IMR-90 (cell line): ENCODE data around the gene DNAJC27. TPM values are rescaled to one million over a fixed set of nuclear protein-coding genes. Genes with fewer than 3 reads are reported as not detected.
A peak's percentile ranks its signal among the peaks of the same experiment; 100 is the strongest.

Experiments
- ATAC-seq: fragments of 200-7000 bp; cut with Tn5 transposase; 2 replicates; pipeline ENCODE4 v1.9.1; 2020; ENCODE audit warnings: low read depth, mild to moderate bottlenecking, moderate library complexity
- BruUV-seq: library from RNA; stranded (reverse); fragments of 400-500 nt; replicated peaks from 2 replicates; lab custom pipeline; 2021; lab: Mats Ljungman, UMichigan
- CTCF ChIA-PET: fragments of 300-600 bp; formaldehyde crosslinking; extraction: SDS; loops from one replicate; lab custom pipeline; 2021; ENCODE audit warnings: antibody characterized with exemption; lab: Yijun Ruan, JAX
- POLR2A ChIA-PET: fragments of 300-600 bp; sonication (Branson Sonifier 250); formaldehyde crosslinking; loops from one replicate; lab custom pipeline; 2022; ENCODE audit warnings: antibody characterized with exemption; ENCODE audit not compliant: unreplicated experiment; lab: Charles Lee
- DNase-seq: peaks from one replicate; pipeline ENCODE4 v3.0.0; 2013
- H2AFZ ChIP-seq: replicated peaks from 2 replicates; pipeline ENCODE3; 2013; ENCODE audit warnings: low read length, mild to moderate bottlenecking; ENCODE audit not compliant: poor library complexity
- H2AK5ac ChIP-seq: 2 replicates; pipeline ENCODE4 v1.6.1; 2013; ENCODE audit warnings: low read depth, low read length, inconsistent platforms
- H2AK9ac ChIP-seq: replicated peaks from 2 replicates; pipeline ENCODE3; 2013; ENCODE audit warnings: mild to moderate bottlenecking, low read depth, low read length, moderate library complexity; ENCODE audit not compliant: poor library complexity
- H2BK120ac ChIP-seq: 2 replicates; pipeline ENCODE4 v1.6.1; 2013; ENCODE audit warnings: low read depth, low read length, inconsistent platforms
- H2BK15ac ChIP-seq: 3 replicates; pipeline ENCODE4 v1.6.1; 2013; ENCODE audit warnings: low read depth, low read length, inconsistent platforms
- H2BK20ac ChIP-seq: 2 replicates; pipeline ENCODE4 v1.6.1; 2013; ENCODE audit warnings: low read depth, mild to moderate bottlenecking, inconsistent platforms, low read length, moderate library complexity
- H2BK5ac ChIP-seq: 2 replicates; pipeline ENCODE4 v1.6.1; 2013; ENCODE audit warnings: mild to moderate bottlenecking, low read depth, low read length, inconsistent platforms; ENCODE audit not compliant: poor library complexity, severe bottlenecking
- H3K14ac ChIP-seq: replicated peaks from 2 replicates; pipeline ENCODE4 v1.6.1; 2013; ENCODE audit warnings: low read depth, low read length, inconsistent platforms
- H3K18ac ChIP-seq: 2 replicates; pipeline ENCODE4 v1.6.1; 2013; ENCODE audit warnings: low read depth, low read length, control low read depth
- H3K23ac ChIP-seq: 2 replicates; pipeline ENCODE4 v1.6.1; 2013; ENCODE audit warnings: low read depth, low read length, inconsistent platforms
- H3K27ac ChIP-seq: 2 replicates; pipeline ENCODE4 v1.5.1; 2013; ENCODE audit warnings: mild to moderate bottlenecking, control low read depth, low read length; ENCODE audit not compliant: insufficient read depth
- H3K27me3 ChIP-seq: 2 replicates; pipeline ENCODE4 v1.6.1; 2013; ENCODE audit warnings: low read length; ENCODE audit not compliant: control insufficient read depth, insufficient read depth
- H3K36me3 ChIP-seq: 2 replicates; pipeline ENCODE4 v1.6.1; 2013; ENCODE audit warnings: low read length, mixed read lengths; ENCODE audit not compliant: control insufficient read depth, insufficient read depth
- H3K4ac ChIP-seq: 2 replicates; pipeline ENCODE4 v1.6.1; 2013; ENCODE audit warnings: low read depth, low read length, inconsistent platforms
- H3K4me1 ChIP-seq: 2 replicates; pipeline ENCODE4 v1.6.1; 2013; ENCODE audit warnings: low read length, mixed read lengths; ENCODE audit not compliant: control insufficient read depth, insufficient read depth
- H3K4me2 ChIP-seq: 2 replicates; pipeline ENCODE4 v1.6.1; 2013; ENCODE audit warnings: low read depth, mild to moderate bottlenecking, control low read depth, low read length, moderate library complexity
- H3K4me3 ChIP-seq: 2 replicates; pipeline ENCODE4 v1.5.1; 2013; ENCODE audit warnings: low read depth, mild to moderate bottlenecking, control low read depth, low read length, moderate library complexity; ENCODE audit not compliant: insufficient read depth
- H3K56ac ChIP-seq: 2 replicates; pipeline ENCODE4 v1.6.1; 2013; ENCODE audit warnings: low read length, inconsistent platforms; ENCODE audit not compliant: insufficient read depth; ENCODE audit errors: extremely low read depth
- H3K79me1 ChIP-seq, 2 experiments: 2 replicates each; pipeline ENCODE4 v1.6.1; 2013; ENCODE audit warnings: low read length in 2 of 2, inconsistent platforms in 1 of 2, low read depth in 1 of 2
- H3K9ac ChIP-seq: 2 replicates; pipeline ENCODE4 v1.6.1; 2013; ENCODE audit warnings: low read depth, low read length, control low read depth
- H3K9me1 ChIP-seq: 2 replicates; pipeline ENCODE4 v1.6.1; 2013; ENCODE audit warnings: low read length, inconsistent platforms; ENCODE audit not compliant: insufficient read depth
- H3K9me3 ChIP-seq: 2 replicates; pipeline ENCODE4 v1.6.1; 2013; ENCODE audit warnings: low read length; ENCODE audit not compliant: control insufficient read depth, insufficient read depth
- H4K20me1 ChIP-seq: 2 replicates; pipeline ENCODE4 v1.6.1; 2013; ENCODE audit warnings: low read length, inconsistent platforms; ENCODE audit not compliant: insufficient read depth
- H4K5ac ChIP-seq: 2 replicates; pipeline ENCODE4 v1.6.1; 2013; ENCODE audit warnings: mild to moderate bottlenecking, low read depth, low read length, control low read depth
- H4K8ac ChIP-seq, 2 experiments: 2 replicates each; pipeline ENCODE4 v1.6.1; 2013; ENCODE audit warnings: low read depth in 2 of 2, low read length in 2 of 2, control low read depth in 1 of 2, inconsistent platforms in 1 of 2
- H4K91ac ChIP-seq: 2 replicates; pipeline ENCODE4 v1.6.1; 2013; ENCODE audit warnings: low read depth, low read length, inconsistent platforms; ENCODE audit not compliant: insufficient read depth
- CEBPB ChIP-seq: IDR thresholded peaks from 2 replicates; pipeline ENCODE4 v1.6.1; 2012; ENCODE audit warnings: low read depth, low read length, improper control_type of control experiment
- CHD1 ChIP-seq: IDR thresholded peaks from 2 replicates; pipeline ENCODE4 v1.6.1; 2012; ENCODE audit warnings: low read depth, low read length, improper control_type of control experiment
- CTCF ChIP-seq: conservative IDR thresholded peaks from 2 replicates; pipeline ENCODE4 v1.5.1; 2012; ENCODE audit warnings: mild to moderate bottlenecking, low read depth, low read length, improper control_type of control experiment
- ELK1 ChIP-seq: fragments of 150-350 bp; IDR thresholded peaks from 2 replicates; pipeline ENCODE4 v1.6.1; 2016; ENCODE audit warnings: low read depth, mild to moderate bottlenecking, low read length, moderate library complexity, borderline replicate concordance
- FOS ChIP-seq: fragments of 150-350 bp; IDR thresholded peaks from 2 replicates; pipeline ENCODE4 v1.6.1; 2016; ENCODE audit warnings: low read depth, low read length
- MAFK ChIP-seq: IDR thresholded peaks from 2 replicates; pipeline ENCODE4 v1.6.1; 2012; ENCODE audit warnings: low read depth, low read length, improper control_type of control experiment
- MXI1 ChIP-seq: IDR thresholded peaks from 2 replicates; pipeline ENCODE4 v1.6.1; 2012; ENCODE audit warnings: low read depth, mild to moderate bottlenecking, low read length, moderate library complexity, borderline replicate concordance
- NFE2L2 ChIP-seq: fragments of 150-350 bp; IDR thresholded peaks from 2 replicates; pipeline ENCODE4 v1.6.1; 2016; ENCODE audit warnings: low read depth, mild to moderate bottlenecking, low read length
- POLR2A ChIP-seq: IDR thresholded peaks from 2 replicates; pipeline ENCODE4 v1.6.1; 2012; ENCODE audit warnings: mild to moderate bottlenecking, low read depth, low read length
- RAD21 ChIP-seq: IDR thresholded peaks from 2 replicates; pipeline ENCODE4 v1.6.1; 2012; ENCODE audit warnings: low read length, improper control_type of control experiment
- RCOR1 ChIP-seq: IDR thresholded peaks from 2 replicates; pipeline ENCODE4 v1.6.1; 2012; ENCODE audit warnings: mild to moderate bottlenecking, low read length, improper control_type of control experiment; ENCODE audit not compliant: insufficient replicate concordance
- RFX5 ChIP-seq: IDR thresholded peaks from 2 replicates; pipeline ENCODE4 v1.8.0; 2012; ENCODE audit warnings: low read depth, mild to moderate bottlenecking, low read length, moderate library complexity
- SMC3 ChIP-seq: fragments of 150-350 bp; IDR thresholded peaks from 2 replicates; pipeline ENCODE4 v1.6.1; 2016; ENCODE audit warnings: low read depth, mild to moderate bottlenecking, antibody characterized with exemption, low read length, moderate library complexity
- USF2 ChIP-seq: fragments of 150-350 bp; IDR thresholded peaks from 2 replicates; pipeline ENCODE4 v1.6.1; 2017; ENCODE audit warnings: mild to moderate bottlenecking, antibody characterized with exemption, low read length, low read depth
- WGBS, 2 experiments: methylation state at CpG; one replicate each; pipeline versions ENCODE4 v1.1.5 to v1.1.7; 2013; ENCODE audit warnings: missing lambda C conversion rate in 2 of 2; ENCODE audit not compliant: insufficient read length in 1 of 2; ENCODE audit errors: extremely low coverage in 2 of 2; 5-methylcytosine and 5-hydroxymethylcytosine counted together
- dilution Hi-C: fragments of 300-500 bp; cut with HindIII; formaldehyde crosslinking; loops from one replicate; pipeline ENCODE4 v1.14.3; 2018; ENCODE audit warnings: low sequenced_read_pairs; ENCODE audit not compliant: unreplicated experiment
- in situ Hi-C: fragments of 300-500 bp; cut with MboI; formaldehyde crosslinking; loops from 3 replicates; pipeline ENCODE4 v1.14.3; 2019; ENCODE audit warnings: low sequenced_read_pairs, inconsistent platforms, mixed read lengths
- intact Hi-C: fragments of 100-400 bp; cut with micrococcal nuclease; formaldehyde crosslinking; loops from 2 replicates; pipeline ENCODE4 v1.10.0; 2022
- polyA plus RNA-seq, 3 experiments: library from polyadenylated mRNA; depleted of rRNA; stranded (reverse); fragments of >200 nt; gene quantifications; 2 replicates each; pipeline ENCODE4 v1.2.3, GENCODE V29; 2012; ENCODE audit warnings: low replicate concordance in 1 of 3
- total RNA-seq: library from RNA; depleted of rRNA; stranded (reverse); fragments of >200 nt; gene quantifications from 2 replicates; pipeline ENCODE4 v1.2.3, GENCODE V29; 2012

Gene DNAJC27
- total and polyA plus RNA-seq, 2 of the 4 experiments (the other 2 are of a cell fraction), result 1.6 to 2.0 TPM

GRCh38 chr2:24920098-24920808 lies 51.5 kb downstream of the DNAJC27 start, which contains the start of gene ADCY3:
Gene ADCY3, minus strand, starts transcription at chr2:24920237. Its CDS starts 1,250 bp downstream, at chr2:24918987.
- Histone ChIP-seq H4K91ac (peak within 1 kb of the TSS; percentile 15; the same call in 1 of the 2 replicates), H3K36me3 (peaks cover 11% of the 10 kb centered on the region; the same call in 1 of the 2 replicates), H2BK5ac (peak within 1 kb of the TSS; percentile 8), H4K8ac (peak within 1 kb of the TSS; percentile 20 to 50; a peak in 1 of 4 replicates), H3K9me1 (peaks cover 7% of the 10 kb centered on the region), H3K27me3 (no peaks in the 10 kb centered on the region), H3K9ac (peak within 1 kb of the TSS; percentile 82), H4K5ac (peak within 1 kb of the TSS; percentile 0), H3K56ac (peak within 1 kb of the TSS; percentile 24; the same call in 1 of the 2 replicates), H2BK20ac (no peak within 1 kb of the TSS), H2AK5ac (peak within 1 kb of the TSS; percentile 77; the same call in 1 of the 2 replicates), H3K79me1 (peaks cover 3 to 29% of the 10 kb centered on the region in 2 experiments; a peak in 3 of 4 replicates), H3K14ac (peak within 1 kb of the TSS; percentile 6), H3K4me1 (peaks cover 22% of the 10 kb centered on the region; the same call in 1 of the 2 replicates), H3K4ac (peak within 1 kb of the TSS; percentile 68), H3K4me2 (peak within 1 kb of the TSS; percentile 98), H3K4me3 (peak within 1 kb of the TSS; percentile 68), H2BK15ac (no peak within 1 kb of the TSS), H2AFZ (peak within 1 kb of the TSS; percentile 94), H3K9me3 (no peaks in the 10 kb centered on the region), H3K27ac (peak within 1 kb of the TSS; percentile 21), H2AK9ac (peak within 1 kb of the TSS; percentile 23), H2BK120ac (no peak within 1 kb of the TSS), H3K18ac (peak within 1 kb of the TSS; percentile 0; the same call in 1 of the 2 replicates), H4K20me1 (peaks cover 10% of the 10 kb centered on the region), H3K23ac (peak within 1 kb of the TSS; percentile 76)
- peak; percentile 81 for ATAC-seq
- ChIA-PET POLR2A (no interaction called here), CTCF (no interaction called here)
- no TSS peak for BruUV-seq
- dilution Hi-C loops (no loop called here), intact Hi-C loops (loop anchor here (5.0 kb wide), 1 partner anchor 508 kb away; no protein-coding TSS in a partner anchor), in situ Hi-C loops (no loop called here)
- 0% methylated on average over 22 of the region's 103 CpGs; no CpG with 5 or more reads in 1 of the 2 experiments for WGBS, 2 experiments
- peak; percentile 29 for DNase-seq
- TF ChIP-seq CHD1 (no peak), ELK1 (no peak), RFX5 (no peak), RCOR1 (no peak), NFE2L2 (no peak), USF2 (peak; percentile 79), RAD21 (no peak), POLR2A (no peak), MXI1 (peak; percentile 60; the same call in 1 of the 2 replicates), MAFK (no peak), CEBPB (no peak), SMC3 (no peak), CTCF (no peak), FOS (no peak)
